B cell (primary cell): ENCODE measurements around the gene GIMAP8. TPM values are rescaled to one million over a fixed set of nuclear protein-coding genes. Genes with fewer than 3 reads are reported as not detected.

Experiments
- ATAC-seq: fragments of 200-7000 bp; cut with Tn5 transposase; one replicate; pipeline ENCODE4 v1.10.0; 2021; ENCODE audit warnings: low read depth, mild to moderate bottlenecking, moderate number of reproducible peaks, moderate library complexity
- CTCF ChIA-PET: fragments of 350-600 bp; sonication (Branson Sonifier 250); formaldehyde crosslinking; loops from one replicate; lab custom pipeline; 2021; ENCODE audit warnings: antibody characterized with exemption, inconsistent platforms; lab: Charles Lee
- POLR2A ChIA-PET: fragments of 350-600 bp; sonication (Branson Sonifier 250); formaldehyde crosslinking; loops from one replicate; lab custom pipeline; 2021; ENCODE audit warnings: antibody characterized with exemption; lab: Charles Lee
- DNase-seq: peaks from one replicate; pipeline ENCODE4 v3.0.0; 2013
- H2AFZ ChIP-seq: 2 replicates; pipeline ENCODE4 v1.6.1; 2012; ENCODE audit warnings: mild to moderate bottlenecking, low read depth, low read length; ENCODE audit not compliant: insufficient read depth, poor library complexity, severe bottlenecking
- H3K27ac ChIP-seq, 2 donors: 1 replicate in 1 of 2; 2 replicates in 1 of 2; pipeline ENCODE4 v1.5.1; 2012 to 2013; ENCODE audit warnings: low read length in 2 of 2, mild to moderate bottlenecking in 2 of 2, moderate library complexity in 1 of 2
- H3K27me3 ChIP-seq, 4 experiments: fragments of 200-600 bp in 1 of 4; sonication (generic) in 1 of 4; replicated peaks in 1 of 4; 1 replicate in 2 of 4; 2 replicates in 2 of 4; pipeline versions ENCODE4 v1.6.1 to v1.7.0; 2013 to 2016; ENCODE audit warnings: low read length in 3 of 4, mild to moderate bottlenecking in 2 of 4, mixed read lengths in 1 of 4, moderate library complexity in 1 of 4; ENCODE audit not compliant: insufficient read depth in 4 of 4, control insufficient read depth in 3 of 4; ENCODE audit errors: control extremely low read depth in 1 of 4
- H3K36me3 ChIP-seq, 2 experiments: replicated peaks in 1 of 2; 1 replicate in 1 of 2; 2 replicates in 1 of 2; pipeline versions ENCODE4 v1.6.1 to v1.7.1; 2013; ENCODE audit warnings: low read length in 1 of 2; ENCODE audit not compliant: insufficient read depth in 2 of 2, control insufficient read depth in 1 of 2; ENCODE audit errors: control extremely low read depth in 1 of 2, extremely low read depth in 1 of 2
- H3K4me1 ChIP-seq, 2 donors: fragments of 200-600 bp in 1 of 2; sonication (generic) in 1 of 2; 1 replicate in 1 of 2; 2 replicates in 1 of 2; pipeline versions ENCODE4 v1.5.1 to v1.6.1; 2013 to 2017; ENCODE audit warnings: low read length in 2 of 2; ENCODE audit not compliant: control insufficient read depth in 2 of 2, insufficient read depth in 2 of 2
- H3K4me2 ChIP-seq: replicated peaks from 2 replicates; pipeline ENCODE3; 2012; ENCODE audit warnings: mild to moderate bottlenecking, low read depth, low read length; ENCODE audit not compliant: poor library complexity, severe bottlenecking
- H3K4me3 ChIP-seq, 5 experiments: fragments of 200-600 bp in 1 of 5; sonication (generic) in 1 of 5; 1 replicate in 3 of 5; 2 replicates in 2 of 5; pipeline versions ENCODE4 v1.5.1 to v1.7.0; 2011 to 2016; ENCODE audit warnings: low read length in 4 of 5, mild to moderate bottlenecking in 4 of 5, low read depth in 2 of 5, control low read depth in 1 of 5, moderate library complexity in 1 of 5; ENCODE audit not compliant: insufficient read depth in 1 of 5; ENCODE audit errors: control extremely low read depth in 1 of 5, extremely low read depth in 1 of 5
- H3K79me2 ChIP-seq: fragments of 200-600 bp; sonication (generic); one replicate; pipeline ENCODE4 v1.6.0; 2016; ENCODE audit warnings: low read length; ENCODE audit not compliant: control insufficient read depth, insufficient read depth
- H3K9ac ChIP-seq: fragments of 200-600 bp; sonication (generic); 2 replicates; pipeline ENCODE4 v1.6.1; 2017; ENCODE audit warnings: mild to moderate bottlenecking, low read length, moderate library complexity
- H3K9me3 ChIP-seq, 3 donors: one replicate each; pipeline versions ENCODE4 v1.6.1 to v1.7.1; 2013; ENCODE audit warnings: low read length in 2 of 3; ENCODE audit not compliant: control insufficient read depth in 2 of 3, insufficient read depth in 1 of 3; ENCODE audit errors: control extremely low read depth in 1 of 3
- H4K20me1 ChIP-seq: 2 replicates; pipeline ENCODE4 v1.6.0; 2012; ENCODE audit warnings: mild to moderate bottlenecking, low read length; ENCODE audit not compliant: insufficient read depth, control insufficient read depth, poor library complexity, severe bottlenecking
- H3K27ac Mint-ChIP-seq: one replicate; pipeline ENCODE4 v1.8.0; 2021; ENCODE audit warnings: mixed read lengths
- H3K27me3 Mint-ChIP-seq: one replicate; pipeline ENCODE4 v1.8.0; 2021; ENCODE audit warnings: mixed read lengths
- H3K4me1 Mint-ChIP-seq: one replicate; pipeline ENCODE4 v1.8.0; 2021; ENCODE audit warnings: mixed read lengths
- H3K4me3 Mint-ChIP-seq: one replicate; pipeline ENCODE4 v1.8.0; 2021; ENCODE audit warnings: mixed read lengths
- H3K9me3 Mint-ChIP-seq: one replicate; pipeline ENCODE4 v1.8.0; 2022; ENCODE audit warnings: mixed read lengths; ENCODE audit not compliant: insufficient read depth
- EZH2 ChIP-seq: IDR thresholded peaks from 2 replicates; pipeline ENCODE4 v1.6.1; 2012; ENCODE audit warnings: borderline replicate concordance, low read depth, mild to moderate bottlenecking, moderate library complexity, low read length; ENCODE audit not compliant: insufficient read depth, poor library complexity, severe bottlenecking
- WGBS: methylation state at CpG from one replicate; pipeline ENCODE4 v1.1.5; 2013; ENCODE audit warnings: missing lambda C conversion rate; ENCODE audit not compliant: insufficient coverage; 5-methylcytosine and 5-hydroxymethylcytosine counted together
- intact Hi-C: fragments of 100-400 bp; cut with micrococcal nuclease; formaldehyde crosslinking; loops from one replicate; pipeline ENCODE4 v1.10.0; 2022
- polyA plus RNA-seq: library from polyadenylated mRNA; depleted of rRNA; stranded (reverse); fragments of >200 nt; gene quantifications from 2 replicates; pipeline ENCODE4 v1.2.3, GENCODE V29; 2012
- total RNA-seq, 2 donors: library from RNA; stranded (reverse); fragments of 120-200 nt in 1 of 2; gene quantifications; 1 replicate in 1 of 2; 2 replicates in 1 of 2; pipeline versions ENCODE4 v1.2.3 to v1.2.4, GENCODE V29; 2013 to 2022
- TF ChIP-seq, protein P1 (sequence below): fragments of 200-600 bp; IDR thresholded peaks from one replicate; pipeline ENCODE4 v1.8.0; 2022; ENCODE audit warnings: antibody characterized with exemption, mild to moderate bottlenecking

GIMAP8 gene
- total and polyA plus RNA-seq, 2 donors (not counting 1 experiment from before 2014, with no cell fraction given) = 0.34 to 0.47 TPM

- no peaks in the 10 kb centered on the region for H3K27me3 ChIP-seq
- ChIA-PET CTCF (no interaction called here), POLR2A (no interaction called here)
- Mint-ChIP-seq H3K4me3 (no peak overlapping the region), H3K9me3 (peaks cover 10% of the 10 kb centered on the region), H3K27ac (no peak overlapping the region), H3K4me1 (no peaks in the 10 kb centered on the region), H3K27me3 (peaks cover 9% of the 10 kb centered on the region)
- H3K79me2 ChIP-seq = no peaks in the 10 kb centered on the region
- DNase-seq (no peak), ATAC-seq (no peak)
- intact Hi-C loops = no loop called here
- H3K27ac ChIP-seq = no peak overlapping the region
- H3K4me3 ChIP-seq = no peak overlapping the region
- no peak overlapping the region for H3K9ac ChIP-seq
- H4K20me1 ChIP-seq = no peaks in the 10 kb centered on the region
- H2AFZ ChIP-seq = no peak overlapping the region
- no peak for TF ChIP-seq EZH2
- TF ChIP-seq, protein P1, sequence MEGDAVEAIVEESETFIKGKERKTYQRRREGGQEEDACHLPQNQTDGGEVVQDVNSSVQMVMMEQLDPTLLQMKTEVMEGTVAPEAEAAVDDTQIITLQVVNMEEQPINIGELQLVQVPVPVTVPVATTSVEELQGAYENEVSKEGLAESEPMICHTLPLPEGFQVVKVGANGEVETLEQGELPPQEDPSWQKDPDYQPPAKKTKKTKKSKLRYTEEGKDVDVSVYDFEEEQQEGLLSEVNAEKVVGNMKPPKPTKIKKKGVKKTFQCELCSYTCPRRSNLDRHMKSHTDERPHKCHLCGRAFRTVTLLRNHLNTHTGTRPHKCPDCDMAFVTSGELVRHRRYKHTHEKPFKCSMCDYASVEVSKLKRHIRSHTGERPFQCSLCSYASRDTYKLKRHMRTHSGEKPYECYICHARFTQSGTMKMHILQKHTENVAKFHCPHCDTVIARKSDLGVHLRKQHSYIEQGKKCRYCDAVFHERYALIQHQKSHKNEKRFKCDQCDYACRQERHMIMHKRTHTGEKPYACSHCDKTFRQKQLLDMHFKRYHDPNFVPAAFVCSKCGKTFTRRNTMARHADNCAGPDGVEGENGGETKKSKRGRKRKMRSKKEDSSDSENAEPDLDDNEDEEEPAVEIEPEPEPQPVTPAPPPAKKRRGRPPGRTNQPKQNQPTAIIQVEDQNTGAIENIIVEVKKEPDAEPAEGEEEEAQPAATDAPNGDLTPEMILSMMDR = no peak
- H3K4me2 ChIP-seq = no peak overlapping the region
- no peaks in the 10 kb centered on the region for H3K4me1 ChIP-seq
- no peaks in the 10 kb centered on the region for H3K9me3 ChIP-seq
- H3K36me3 ChIP-seq = no peaks in the 10 kb centered on the region
Observed at GRCh38 chr7:150502519-150502918, 52.1 kb downstream of the GIMAP8 start.

GRCh38 chr7:150503155-150503554 is 52.7 kb downstream of the GIMAP8 start:
- no peak for ATAC-seq
- H3K4me1 ChIP-seq = no peaks in the 10 kb centered on the region
- peaks cover 6% of the 10 kb centered on the region for H3K27me3 Mint-ChIP-seq
- no peaks in the 10 kb centered on the region for H3K79me2 ChIP-seq
- DNase-seq = no peak
- TF ChIP-seq, protein P1 = no peak
- TF ChIP-seq EZH2 = no peak
- CTCF ChIA-PET = no interaction called here
- no peak overlapping the region for H2AFZ ChIP-seq
- no peak overlapping the region for H3K4me2 ChIP-seq
- 20% methylated on average over 1 of the region's 4 CpGs for WGBS
- H3K27me3 ChIP-seq = no peaks in the 10 kb centered on the region
- H3K4me3 Mint-ChIP-seq = no peak overlapping the region
- H3K4me3 ChIP-seq = no peak overlapping the region
- H3K27ac ChIP-seq = no peak overlapping the region
- no peaks in the 10 kb centered on the region for H4K20me1 ChIP-seq
- H3K9ac ChIP-seq = no peak overlapping the region
- no peaks in the 10 kb centered on the region for H3K4me1 Mint-ChIP-seq
- H3K9me3 Mint-ChIP-seq = peaks cover 8% of the 10 kb centered on the region
- H3K9me3 ChIP-seq = no peaks in the 10 kb centered on the region
- POLR2A ChIA-PET = no interaction called here
- intact Hi-C loops = no loop called here
- no peaks in the 10 kb centered on the region for H3K36me3 ChIP-seq
- no peak overlapping the region for H3K27ac Mint-ChIP-seq
